Measurements from ENCODE around the gene VCX3A. TPM values are rescaled to one million over a fixed set of nuclear protein-coding genes. Genes with fewer than 3 reads are reported as not detected.
"Not testable (repeated sequence)": the region's sequence is repeated elsewhere in the genome, so short reads cannot be mapped to it uniquely, and the experiment has no call there.

VCX3A gene
- total RNA-seq = not detected

DNA sequence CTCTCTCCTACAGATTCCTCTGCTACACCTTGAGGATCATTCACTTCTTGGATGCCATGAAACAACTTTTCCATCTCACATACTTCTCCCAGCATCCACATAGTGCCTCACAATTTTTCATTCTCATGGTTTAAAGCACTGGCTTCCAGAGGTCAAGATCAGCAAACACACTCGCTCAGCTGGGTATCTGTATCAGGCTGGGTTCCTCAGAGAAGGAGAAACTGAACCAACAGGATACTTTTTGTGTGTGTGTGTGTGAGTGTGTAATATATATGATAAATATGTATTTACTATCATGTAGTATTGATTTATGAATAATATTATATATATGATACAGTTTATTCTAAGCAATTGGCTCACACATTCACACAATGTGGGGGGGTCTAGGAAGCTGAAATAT, at the start of gene VCX3A:
VCX3A (minus strand) TSS at position 101 of the 400 bp plus-strand sequence. CDS start 621 bp downstream, outside the sequence.
- not testable (repeated sequence) for DNase-seq (ENCODE audit: low spot score); H3K27ac ChIP-seq; H3K4me1 ChIP-seq; H3K9me3 ChIP-seq; H3K4me3 ChIP-seq; H3K27me3 ChIP-seq; H3K36me3 ChIP-seq

DNA sequence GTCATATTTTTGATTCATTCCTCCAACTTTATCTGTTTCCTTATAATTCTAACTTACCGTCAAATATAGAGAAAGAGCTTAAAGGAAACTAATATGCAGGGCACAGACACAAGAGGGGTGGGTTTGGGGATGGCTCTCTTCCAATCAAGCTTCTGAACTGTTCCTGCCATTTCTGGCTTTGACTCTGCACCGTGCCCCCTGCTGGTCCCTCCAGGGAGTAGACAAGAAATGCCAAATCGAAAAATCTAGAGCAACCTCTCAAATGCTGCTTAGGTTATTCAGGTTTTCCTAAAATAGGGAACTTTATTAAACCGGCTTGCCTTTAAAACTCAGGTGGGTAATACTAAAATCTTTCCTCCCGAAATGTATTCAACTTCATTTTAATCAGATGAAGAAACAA, 39.8 kb upstream of the VCX3A start:
- H3K36me3 ChIP-seq = no peaks in the 10 kb centered on the region
- TF ChIP-seq, protein P1, sequence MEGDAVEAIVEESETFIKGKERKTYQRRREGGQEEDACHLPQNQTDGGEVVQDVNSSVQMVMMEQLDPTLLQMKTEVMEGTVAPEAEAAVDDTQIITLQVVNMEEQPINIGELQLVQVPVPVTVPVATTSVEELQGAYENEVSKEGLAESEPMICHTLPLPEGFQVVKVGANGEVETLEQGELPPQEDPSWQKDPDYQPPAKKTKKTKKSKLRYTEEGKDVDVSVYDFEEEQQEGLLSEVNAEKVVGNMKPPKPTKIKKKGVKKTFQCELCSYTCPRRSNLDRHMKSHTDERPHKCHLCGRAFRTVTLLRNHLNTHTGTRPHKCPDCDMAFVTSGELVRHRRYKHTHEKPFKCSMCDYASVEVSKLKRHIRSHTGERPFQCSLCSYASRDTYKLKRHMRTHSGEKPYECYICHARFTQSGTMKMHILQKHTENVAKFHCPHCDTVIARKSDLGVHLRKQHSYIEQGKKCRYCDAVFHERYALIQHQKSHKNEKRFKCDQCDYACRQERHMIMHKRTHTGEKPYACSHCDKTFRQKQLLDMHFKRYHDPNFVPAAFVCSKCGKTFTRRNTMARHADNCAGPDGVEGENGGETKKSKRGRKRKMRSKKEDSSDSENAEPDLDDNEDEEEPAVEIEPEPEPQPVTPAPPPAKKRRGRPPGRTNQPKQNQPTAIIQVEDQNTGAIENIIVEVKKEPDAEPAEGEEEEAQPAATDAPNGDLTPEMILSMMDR (IDR thresholded peaks at IDR 0.05) = no peak
- no peak overlapping the region for H3K4me3 ChIP-seq
- H3K27ac ChIP-seq = no peak overlapping the region
- H3K27me3 ChIP-seq = no peaks in the 10 kb centered on the region
- H3K9me3 ChIP-seq = no peaks in the 10 kb centered on the region
- DNase-seq (ENCODE audit: low spot score) = no peak
- no peaks in the 10 kb centered on the region for H3K4me1 ChIP-seq

- H3K27ac ChIP-seq = no peak overlapping the region
- no peak overlapping the region for H3K4me3 ChIP-seq
- no peaks in the 10 kb centered on the region for H3K9me3 ChIP-seq
- no peaks in the 10 kb centered on the region for H3K4me1 ChIP-seq
- H3K36me3 ChIP-seq = no peaks in the 10 kb centered on the region
- H3K27me3 ChIP-seq = no peaks in the 10 kb centered on the region
- TF ChIP-seq, protein P1 (IDR thresholded peaks at IDR 0.05) = no peak
- no peak for DNase-seq (ENCODE audit: low spot score)
Observed at GRCh38 chrX:6568031-6568430, 33.1 kb upstream of the VCX3A start.

DNA sequence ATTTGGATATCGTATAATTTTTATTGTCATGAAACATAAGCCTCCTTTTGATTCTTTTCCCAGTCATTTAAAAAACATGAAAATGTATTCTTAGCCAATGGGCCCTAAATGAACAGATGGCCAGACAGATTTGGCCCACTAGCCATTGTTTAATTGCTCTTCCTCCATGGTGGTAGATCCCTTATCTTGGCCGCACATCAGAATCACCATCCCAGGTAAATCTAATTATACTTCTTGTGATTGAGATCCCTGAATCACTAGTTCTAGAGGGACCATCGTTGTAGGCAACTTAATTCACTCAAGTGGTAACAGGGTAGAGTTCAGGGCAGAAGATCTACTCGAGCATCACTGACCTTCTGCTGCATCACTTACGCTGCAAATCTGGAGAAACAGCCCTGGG, 24.1 kb upstream of the VCX3A start:
- no peak overlapping the region for H3K27ac ChIP-seq
- no peaks in the 10 kb centered on the region for H3K36me3 ChIP-seq
- no peaks in the 10 kb centered on the region for H3K4me1 ChIP-seq
- no peaks in the 10 kb centered on the region for H3K9me3 ChIP-seq
- TF ChIP-seq, protein P1 (IDR thresholded peaks at IDR 0.05) = no peak
- H3K4me3 ChIP-seq = no peak overlapping the region
- H3K27me3 ChIP-seq = no peaks in the 10 kb centered on the region
- DNase-seq (ENCODE audit: low spot score) = no peak

GRCh38 chrX:6557690-6558089, 22.8 kb upstream of the VCX3A start:
- Histone ChIP-seq H3K4me3 (no peak overlapping the region), H3K4me1 (no peaks in the 10 kb centered on the region), H3K27ac (no peak overlapping the region), H3K27me3 (no peaks in the 10 kb centered on the region), H3K36me3 (no peaks in the 10 kb centered on the region), H3K9me3 (no peaks in the 10 kb centered on the region)
- TF ChIP-seq, protein P1 (IDR thresholded peaks at IDR 0.05) = no peak
- DNase-seq (ENCODE audit: low spot score) = no peak

DNA sequence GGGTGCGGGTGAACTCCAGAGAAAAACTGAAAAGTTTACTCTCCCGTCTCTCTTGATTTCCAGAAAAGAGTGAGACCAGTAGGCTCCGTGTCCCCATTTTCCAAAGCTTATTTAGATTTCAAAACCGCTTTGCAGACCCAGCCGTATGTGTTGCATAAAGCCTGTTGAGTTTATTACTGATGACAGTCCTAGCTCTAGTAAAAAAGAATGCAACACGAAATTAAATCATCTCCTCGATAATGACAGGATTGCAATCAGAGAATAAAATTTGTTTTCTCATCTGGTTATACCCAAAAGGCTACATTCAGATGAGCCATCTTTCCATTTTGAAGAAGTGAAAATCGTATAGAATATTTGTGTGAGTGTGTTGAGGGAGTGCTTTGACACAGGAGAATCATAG, 16.1 kb upstream of the VCX3A start:
- Histone ChIP-seq H3K36me3 (no peaks in the 10 kb centered on the region), H3K4me1 (no peaks in the 10 kb centered on the region), H3K27me3 (no peaks in the 10 kb centered on the region), H3K27ac (no peak overlapping the region), H3K4me3 (no peak overlapping the region), H3K9me3 (peaks cover 0 to 9% of the 10 kb centered on the region in 2 donors)
- TF ChIP-seq, protein P1 (IDR thresholded peaks at IDR 0.05) = no peak
- no peak for DNase-seq (ENCODE audit: low spot score)
